ENCODE results near the gene ATP6V1G3.

GRCh38 chr1:198575292-198575691, 34.8 kb upstream of the ATP6V1G3 start:
- no peak for TF ChIP-seq CTCF (conservative IDR thresholded peaks at IDR 0.05 in 1 of 2, IDR thresholded peaks at IDR 0.05 in 1 of 2; ENCODE audit: low read depth in 1 of 2, low read length in 2 of 2)
- no peak for TF ChIP-seq EZH2 (IDR thresholded peaks at IDR 0.05; ENCODE audit: low read length, missing control alignments)

Data from fibroblast of lung (primary cell).